Neural cell (in vitro differentiated cells): ENCODE measurements around the gene ZNF362. TPM values are rescaled to one million over a fixed set of nuclear protein-coding genes. Genes with fewer than 3 reads are reported as not detected.

Experiments used
- H2AFZ ChIP-seq: fragments of 200-600, 300-800 bp; sonication (generic), shearing (Covaris generic); 2 replicates; pipeline ENCODE4 v1.6.0; 2014; ENCODE audit warnings: low read depth, mild to moderate bottlenecking, antibody characterized with exemption, low read length, moderate library complexity
- H3F3A ChIP-seq: fragments of 200-600 bp; shearing (Covaris generic); 2 replicates; pipeline ENCODE4 v1.6.1; 2016; ENCODE audit warnings: mild to moderate bottlenecking, moderate library complexity, mixed read lengths, antibody characterized with exemption, low read length; ENCODE audit not compliant: insufficient read depth, poor library complexity, severe bottlenecking
- H3K27ac ChIP-seq: fragments of 200-600, 300-800 bp; sonication (generic), shearing (Covaris generic); 2 replicates; pipeline ENCODE4 v1.5.1; 2014; ENCODE audit warnings: mild to moderate bottlenecking, low read length, moderate library complexity
- H3K27me3 ChIP-seq: fragments of 300-800, 200-600 bp; sonication (generic), shearing (Covaris generic); 2 replicates; pipeline ENCODE4 v1.6.0; 2014; ENCODE audit warnings: mild to moderate bottlenecking, low read depth, low read length, moderate library complexity; ENCODE audit not compliant: insufficient read depth
- H3K36me3 ChIP-seq: fragments of 300-800, 200-600 bp; sonication (generic), shearing (Covaris generic); 2 replicates; pipeline ENCODE4 v1.5.1; 2014; ENCODE audit warnings: mild to moderate bottlenecking, antibody characterized with exemption, low read length, moderate library complexity; ENCODE audit not compliant: insufficient read depth
- H3K4me2 ChIP-seq: fragments of 300-800, 200-600 bp; sonication (generic), shearing (Covaris generic); 2 replicates; pipeline ENCODE4 v1.6.0; 2014; ENCODE audit warnings: mild to moderate bottlenecking, low read length
- H3K4me3 ChIP-seq: fragments of 300-800, 200-600 bp; sonication (generic), shearing (Covaris generic); 2 replicates; pipeline ENCODE4 v1.5.1; 2014; ENCODE audit warnings: mild to moderate bottlenecking, low read length, moderate library complexity
- H3K79me2 ChIP-seq: fragments of 200-600 bp; shearing (Covaris generic); replicated peaks from 2 replicates; pipeline ENCODE4 v1.6.0; 2014; ENCODE audit warnings: mild to moderate bottlenecking, low read length, moderate library complexity; ENCODE audit not compliant: insufficient read depth
- H3K9ac ChIP-seq: fragments of 300-800, 200-600 bp; sonication (generic), shearing (Covaris generic); 2 replicates; pipeline ENCODE4 v1.6.1; 2016; ENCODE audit warnings: mild to moderate bottlenecking, low read length, mixed read lengths
- H3K9me2 ChIP-seq: fragments of 200-600 bp; shearing (Covaris generic); 2 replicates; pipeline ENCODE4 v1.6.1; 2016; ENCODE audit warnings: mild to moderate bottlenecking, low read length, mixed read lengths; ENCODE audit not compliant: insufficient read depth
- H3K9me3 ChIP-seq: fragments of 200-600, 300-800 bp; sonication (generic), shearing (Covaris generic); 2 replicates; pipeline ENCODE4 v1.6.1; 2016; ENCODE audit warnings: mild to moderate bottlenecking, mixed run types, low read length, moderate library complexity, mixed read lengths
- H4K20me1 ChIP-seq: fragments of 200-600 bp; shearing (Covaris generic); 2 replicates; pipeline ENCODE4 v1.6.1; 2016; ENCODE audit warnings: mild to moderate bottlenecking, mixed run types; ENCODE audit not compliant: insufficient read depth
- CTCF ChIP-seq: fragments of 450-650 bp; IDR thresholded peaks from 2 replicates; pipeline ENCODE4 v1.5.1; 2014; ENCODE audit warnings: antibody characterized with exemption, mild to moderate bottlenecking, moderate library complexity; ENCODE audit not compliant: poor library complexity, severe bottlenecking
- EP300 ChIP-seq: fragments of 450-650 bp; conservative IDR thresholded peaks from 2 replicates; pipeline ENCODE4 v1.6.1; 2014; ENCODE audit warnings: antibody characterized with exemption, mild to moderate bottlenecking, moderate library complexity; ENCODE audit not compliant: poor library complexity, severe bottlenecking
- EZH2 ChIP-seq: fragments of 200-600, 300-800 bp; shearing (Covaris generic), sonication (generic); IDR thresholded peaks from 2 replicates; pipeline ENCODE4 v1.6.1; 2014; ENCODE audit warnings: antibody characterized with exemption, low read length, borderline replicate concordance, mild to moderate bottlenecking; ENCODE audit not compliant: insufficient read depth, poor library complexity, severe bottlenecking
- MXI1 ChIP-seq: fragments of 450-650 bp; conservative IDR thresholded peaks from 2 replicates; pipeline ENCODE4 v1.6.1; 2014; ENCODE audit warnings: antibody characterized with exemption, mild to moderate bottlenecking; ENCODE audit not compliant: poor library complexity, severe bottlenecking
- POLR2AphosphoS5 ChIP-seq: IDR thresholded peaks from 2 replicates; pipeline ENCODE4 v1.6.1; 2012
- RAD21 ChIP-seq: fragments of 450-650 bp; conservative IDR thresholded peaks from 2 replicates; pipeline ENCODE4 v1.6.1; 2014; ENCODE audit warnings: antibody characterized with exemption, mild to moderate bottlenecking, moderate library complexity
- REST ChIP-seq: IDR thresholded peaks from 2 replicates; pipeline ENCODE4 v1.6.1; 2012; ENCODE audit warnings: borderline replicate concordance
- SMC3 ChIP-seq: fragments of 450-650 bp; conservative IDR thresholded peaks from 2 replicates; pipeline ENCODE4 v1.6.1; 2014; ENCODE audit warnings: antibody characterized with exemption, mild to moderate bottlenecking, moderate library complexity; ENCODE audit not compliant: poor library complexity
- TAF1 ChIP-seq: IDR thresholded peaks from 2 replicates; pipeline ENCODE4 v1.6.1; 2012; ENCODE audit warnings: low read depth
- polyA plus RNA-seq: library from polyadenylated mRNA; depleted of rRNA; stranded (reverse); fragments of >200 nt; gene quantifications from 2 replicates; pipeline ENCODE4 v1.2.3, GENCODE V29; 2014

Gene ZNF362
- polyA plus RNA-seq, 1 donor from 2014 or later: 17.6 TPM

- TF ChIP-seq MXI1 (no peak), CTCF (no peak), TAF1 (no peak), RAD21 (no peak), EP300 (no peak), SMC3 (no peak), POLR2AphosphoS5 (no peak), EZH2 (no peak), REST (no peak)
- H2AFZ ChIP-seq: no peak overlapping the region
- H3K9me3 ChIP-seq: no peaks in the 10 kb centered on the region
- no peaks in the 10 kb centered on the region for H3K79me2 ChIP-seq
- no peaks in the 10 kb centered on the region for H3F3A ChIP-seq
- no peaks in the 10 kb centered on the region for H3K9me2 ChIP-seq
- H3K27me3 ChIP-seq: no peaks in the 10 kb centered on the region
- no peak overlapping the region for H3K27ac ChIP-seq
- no peaks in the 10 kb centered on the region for H4K20me1 ChIP-seq
- no peak overlapping the region for H3K4me3 ChIP-seq
- no peaks in the 10 kb centered on the region for H3K36me3 ChIP-seq
- no peak overlapping the region for H3K4me2 ChIP-seq
- H3K9ac ChIP-seq: no peak overlapping the region
Observed at GRCh38 chr1:33302325-33302724, 46.0 kb downstream of the ZNF362 start.

GRCh38 chr1:33305016-33305415, 48.7 kb downstream of the ZNF362 start:
- H3K4me2 ChIP-seq: no peak overlapping the region
- no peaks in the 10 kb centered on the region for H3F3A ChIP-seq
- no peaks in the 10 kb centered on the region for H3K36me3 ChIP-seq
- TF ChIP-seq CTCF (no peak), REST (no peak), EP300 (no peak), SMC3 (no peak), TAF1 (no peak), MXI1 (no peak), RAD21 (no peak), POLR2AphosphoS5 (no peak), EZH2 (no peak)
- no peaks in the 10 kb centered on the region for H3K9me3 ChIP-seq
- no peaks in the 10 kb centered on the region for H3K79me2 ChIP-seq
- H3K4me3 ChIP-seq: no peak overlapping the region
- no peaks in the 10 kb centered on the region for H3K9me2 ChIP-seq
- H4K20me1 ChIP-seq: no peaks in the 10 kb centered on the region
- H2AFZ ChIP-seq: no peak overlapping the region
- no peak overlapping the region for H3K9ac ChIP-seq
- no peak overlapping the region for H3K27ac ChIP-seq
- no peaks in the 10 kb centered on the region for H3K27me3 ChIP-seq
